HepG2 (cell line): ENCODE results near the gene PLBD2. TPM values are rescaled to one million over a fixed set of nuclear protein-coding genes. Genes with fewer than 3 reads are reported as not detected.
A peak's percentile ranks its signal among the peaks of the same experiment; 100 is the strongest.

ENCODE experiments used
- ATAC-seq: fragments of 200-7000 bp; cut with Tn5 transposase; 3 replicates; pipeline ENCODE4 v1.9.1; 2020; ENCODE audit warnings: mild to moderate bottlenecking, moderate library complexity
- BruUV-seq: library from RNA; stranded (reverse); fragments of 400-500 nt; replicated peaks from 2 replicates; lab custom pipeline; 2021; lab: Mats Ljungman, UMichigan
- CTCF ChIA-PET: fragments of 300-600 bp; formaldehyde crosslinking; extraction: SDS; loops from one replicate; lab custom pipeline; 2021; ENCODE audit warnings: low total read pairs, inconsistent platforms, low intra/inter-chr PET ratio; lab: Yijun Ruan, JAX
- POLR2A ChIA-PET: fragments of 350-600 bp; sonication (Branson Sonifier 250); formaldehyde crosslinking; loops from one replicate; lab custom pipeline; 2020; ENCODE audit warnings: antibody characterized with exemption, inconsistent platforms; lab: Yijun Ruan, JAX
- DNase-seq: peaks from one replicate; pipeline ENCODE4 v3.0.0-alpha.2; 2015; ENCODE audit warnings: low spot score
- FAIRE-seq: peaks from 3 replicates; lab custom pipeline; 2011; peaks lifted over from hg19 to GRCh38; lab: Jason Lieb, UNC
- H2AFZ ChIP-seq: one replicate; pipeline ENCODE4 v1.6.1; 2011; ENCODE audit warnings: low read length, inconsistent platforms
- H3K27ac ChIP-seq: fragments of 300-600 bp; 3 replicates; pipeline ENCODE4 v1.8.0; 2011; ENCODE audit warnings: mixed run types, mild to moderate bottlenecking, mixed read lengths, low read length, inconsistent platforms; ENCODE audit not compliant: insufficient read depth; ENCODE audit errors: extremely low read length
- H3K27me3 ChIP-seq, 2 experiments: fragments of 200-600 bp in 1 of 2; 2 replicates in 1 of 2; 3 replicates in 1 of 2; pipeline versions ENCODE4 v1.6.0 to v1.8.0; 2011; ENCODE audit warnings: low read length in 2 of 2, mild to moderate bottlenecking in 2 of 2, moderate library complexity in 2 of 2, inconsistent platforms in 1 of 2; ENCODE audit not compliant: insufficient read depth in 2 of 2, control insufficient read depth in 1 of 2
- H3K36me3 ChIP-seq, 2 experiments: fragments of 200-600 bp in 1 of 2; replicated peaks in 1 of 2; 2 replicates in 1 of 2; 3 replicates in 1 of 2; pipeline versions ENCODE4 v1.5.1 to v1.8.0; 2011; ENCODE audit warnings: low read length in 2 of 2, inconsistent platforms in 1 of 2; ENCODE audit not compliant: insufficient read depth in 2 of 2, control insufficient read depth in 1 of 2
- H3K4me1 ChIP-seq: 2 replicates; pipeline ENCODE4 v1.5.1; 2012; ENCODE audit warnings: low read length, inconsistent platforms; ENCODE audit not compliant: insufficient read depth
- H3K4me2 ChIP-seq: 2 replicates; pipeline ENCODE4 v1.6.0; 2011; ENCODE audit warnings: low read depth, low read length, inconsistent platforms
- H3K4me3 ChIP-seq, 3 experiments: fragments of 200-600 bp in 1 of 3; sonication (generic), shearing (Covaris generic) in 1 of 3; replicated peaks in 1 of 3; 2 replicates each; pipeline ENCODE4 v1.5.1; 2011 to 2016; ENCODE audit warnings: low read length in 3 of 3, inconsistent platforms in 2 of 3, low read depth in 2 of 3, mild to moderate bottlenecking in 2 of 3, control low read depth in 1 of 3, mixed read lengths in 1 of 3; ENCODE audit not compliant: insufficient read depth in 1 of 3
- H3K79me2 ChIP-seq: one replicate; pipeline ENCODE4 v1.6.1; 2011; ENCODE audit warnings: low read length, inconsistent platforms; ENCODE audit not compliant: insufficient read depth
- H3K9ac ChIP-seq: 2 replicates; pipeline ENCODE4 v1.6.0; 2011; ENCODE audit warnings: mild to moderate bottlenecking, low read depth, low read length, inconsistent platforms; ENCODE audit not compliant: insufficient read depth
- H3K9me3 ChIP-seq: 2 replicates; pipeline ENCODE4 v1.5.1; 2012; ENCODE audit warnings: mild to moderate bottlenecking, low read length
- H4K20me1 ChIP-seq: 2 replicates; pipeline ENCODE4 v1.6.0; 2011; ENCODE audit warnings: inconsistent platforms, mild to moderate bottlenecking, low read length, moderate library complexity; ENCODE audit not compliant: insufficient read depth
- CBX1 ChIP-seq: IDR thresholded peaks from one replicate; pipeline ENCODE4 v1.6.1; 2016; ENCODE audit warnings: antibody characterized with exemption, low read depth
- PHF21A ChIP-seq: sonication (generic); formaldehyde crosslinking; IDR thresholded peaks from 2 replicates; pipeline ENCODE4 v1.5.0; 2020; ENCODE audit warnings: mild to moderate bottlenecking, missing genetic modification reagents
- ZNF263 ChIP-seq: sonication (generic); formaldehyde crosslinking; IDR thresholded peaks from 2 replicates; pipeline ENCODE4 v1.4.0; 2020; ENCODE audit warnings: missing genetic modification reagents
- ZNF629 ChIP-seq: sonication (generic); formaldehyde crosslinking; conservative IDR thresholded peaks from 2 replicates; pipeline ENCODE4 v1.5.0; 2020; ENCODE audit warnings: missing genetic modification reagents
- WGBS: methylation state at CpG from one replicate; pipeline ENCODE4 v1.1.6; 2017; ENCODE audit warnings: low lambda C conversion rate; 5-methylcytosine and 5-hydroxymethylcytosine counted together
- in situ Hi-C: cut with HindIII; loops from 2 replicates; pipeline ENCODE4 v1.10.0; 2017; ENCODE audit warnings: low pct_unique_long_range_greater_than_20kb; ENCODE audit not compliant: extremely low pct_ligation_motif_present
- intact Hi-C: fragments of 100-400 bp; cut with micrococcal nuclease; formaldehyde crosslinking; loops from one replicate; pipeline ENCODE4 v1.10.0; 2022; ENCODE audit not compliant: unreplicated experiment
- polyA plus RNA-seq, 8 experiments: library from polyadenylated mRNA; depleted of rRNA in 3 of 8; stranded (reverse) in 7 of 8; unstranded in 1 of 8; fragments of >200 nt; fragmentation: Illumina TruSeq in 4 of 8; extraction: Trizol in 4 of 8; gene quantifications; 2 replicates each; pipeline versions ENCODE4 v1.2.1 to v1.2.3, GENCODE V29; 2011 to 2016; ENCODE audit warnings: low read depth in 4 of 8, missing spikeins in 1 of 8, mixed read lengths in 1 of 8; ENCODE audit not compliant: insufficient read depth in 1 of 8
- total RNA-seq, 5 experiments: library from RNA; depleted of rRNA; stranded (reverse); fragments of >200 nt; fragmentation: Illumina TruSeq; extraction: Trizol; gene quantifications; 2 replicates each; pipeline ENCODE4 v1.2.3, GENCODE V29; 2016; ENCODE audit warnings: low read depth in 1 of 5
- TF ChIP-seq, protein P1 (sequence below): sonication (generic); formaldehyde crosslinking; IDR thresholded peaks from 2 replicates; pipeline ENCODE4 v1.8.0; 2022; ENCODE audit warnings: mild to moderate bottlenecking, missing genetic modification reagents

PLBD2 gene
- total and polyA plus RNA-seq, 2 of the 13 experiments (the other 11 are each of a cell fraction or from before 2014, with no cell fraction given): 6.7 to 8.5 TPM

DNA sequence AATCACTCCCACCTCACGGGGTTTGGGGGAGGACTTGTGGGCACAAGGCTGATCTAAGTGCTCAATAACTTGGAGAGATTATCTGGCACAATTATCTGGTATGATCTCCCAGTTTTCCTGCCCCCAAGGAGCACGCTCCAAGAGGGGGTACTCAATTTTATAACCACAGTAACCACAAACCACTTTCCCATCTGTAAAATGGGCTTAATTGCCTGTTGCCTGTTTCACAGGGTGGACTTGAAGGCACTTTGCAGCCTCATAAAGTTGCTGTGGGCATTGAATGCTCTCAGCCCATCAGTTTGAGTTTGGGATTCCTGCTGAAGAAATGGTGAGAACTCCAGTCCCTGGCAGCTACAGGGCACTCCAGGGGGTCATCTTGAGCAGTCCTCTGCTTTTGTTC, 27.9 kb upstream of the PLBD2 start:
- no peak for FAIRE-seq
- whole genome bisulfite sequencing: 100% methylated on average over 2 of the region's 2 CpGs
- H3K27ac ChIP-seq: no peak overlapping the region
- H3K27me3 ChIP-seq: no peaks in the 10 kb centered on the region
- H3K4me2 ChIP-seq: no peak overlapping the region
- H3K9ac ChIP-seq: no peak overlapping the region
- intact Hi-C loops: no loop called here
- ATAC-seq: no peak
- in situ Hi-C loops: no loop called here
- H3K9me3 ChIP-seq: no peaks in the 10 kb centered on the region
- no peak overlapping the region for H2AFZ ChIP-seq
- peaks cover 16% of the 10 kb centered on the region for H3K4me1 ChIP-seq
- BruUV-seq: no TSS peak
- CTCF ChIA-PET: no interaction called here
- no peak for DNase-seq
- H3K79me2 ChIP-seq: no peaks in the 10 kb centered on the region
- TF ChIP-seq ZNF629 (peak; percentile 76), ZNF263 (CRISPR knock-in tag) (peak; percentile 24; the same call in 1 of the 2 replicates)
- TF ChIP-seq, protein P1, sequence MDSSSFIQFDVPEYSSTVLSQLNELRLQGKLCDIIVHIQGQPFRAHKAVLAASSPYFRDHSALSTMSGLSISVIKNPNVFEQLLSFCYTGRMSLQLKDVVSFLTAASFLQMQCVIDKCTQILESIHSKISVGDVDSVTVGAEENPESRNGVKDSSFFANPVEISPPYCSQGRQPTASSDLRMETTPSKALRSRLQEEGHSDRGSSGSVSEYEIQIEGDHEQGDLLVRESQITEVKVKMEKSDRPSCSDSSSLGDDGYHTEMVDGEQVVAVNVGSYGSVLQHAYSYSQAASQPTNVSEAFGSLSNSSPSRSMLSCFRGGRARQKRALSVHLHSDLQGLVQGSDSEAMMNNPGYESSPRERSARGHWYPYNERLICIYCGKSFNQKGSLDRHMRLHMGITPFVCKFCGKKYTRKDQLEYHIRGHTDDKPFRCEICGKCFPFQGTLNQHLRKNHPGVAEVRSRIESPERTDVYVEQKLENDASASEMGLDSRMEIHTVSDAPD (CRISPR knock-in tag): no peak
- TF ChIP-seq, all 625 proteins: peak for 2
- Histone ChIP-seq H3K36me3 (no peaks in the 10 kb centered on the region), H3K4me3 (no peak overlapping the region), H4K20me1 (no peaks in the 10 kb centered on the region)
- POLR2A ChIA-PET: no interaction called here

DNA sequence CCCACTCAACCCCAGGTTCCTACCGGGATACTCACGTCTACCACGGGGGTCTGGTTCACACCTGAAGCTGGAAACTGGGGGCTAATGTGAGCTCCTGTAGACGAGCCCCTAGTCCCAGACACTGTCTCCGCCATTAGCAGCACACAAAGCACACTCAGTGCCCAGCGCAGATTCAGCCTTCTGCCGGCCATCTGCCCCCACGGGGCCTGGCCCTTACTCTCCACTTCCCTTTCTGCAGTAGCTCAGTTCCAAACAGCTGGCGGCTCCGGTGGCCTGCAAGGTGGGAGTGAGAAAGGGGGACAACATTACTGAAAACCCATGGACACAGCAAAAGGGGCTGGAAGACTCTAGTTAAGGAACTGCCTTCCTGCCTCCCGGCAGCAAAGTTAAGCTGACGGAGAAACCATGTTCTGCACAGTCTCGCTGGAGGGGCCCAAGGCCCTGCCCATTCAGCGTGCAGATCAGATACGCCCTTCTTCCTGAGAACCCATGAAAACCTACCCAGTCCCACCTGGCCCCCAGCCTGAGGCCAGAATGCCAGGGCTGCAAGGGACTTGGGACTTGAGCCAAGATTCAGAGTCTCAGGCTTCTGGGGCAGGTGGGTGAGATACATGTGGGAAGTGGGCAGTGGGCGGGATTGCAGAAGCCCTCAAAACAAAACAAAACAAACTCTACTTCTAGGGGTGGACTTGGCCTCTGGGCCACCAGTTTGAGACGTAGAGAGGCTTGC, 25.5 kb upstream of the PLBD2 start:
- WGBS: 91% methylated on average over 14 of the region's 17 CpGs
- Histone ChIP-seq H3K9ac (no peak overlapping the region), H3K4me1 (peaks cover 22% of the 10 kb centered on the region), H4K20me1 (no peaks in the 10 kb centered on the region), H3K27ac (no peak overlapping the region), H3K79me2 (no peaks in the 10 kb centered on the region), H2AFZ (no peak overlapping the region), H3K4me3 (no peak overlapping the region), H3K27me3 (0 out of 5 replicates have a peak, but pooled peaks cover 0 to 1% of the 10 kb centered on the region in 2 experiments), H3K9me3 (no peaks in the 10 kb centered on the region), H3K4me2 (no peak overlapping the region)
- no TSS peak for BruUV-seq
- intact Hi-C loops: no loop called here
- CTCF ChIA-PET: no interaction called here
- no peak for ATAC-seq
- TF ChIP-seq CBX1 (no peak), PHF21A (no peak)
- TF ChIP-seq, all 625 proteins: peak for 0
- FAIRE-seq (no peak), DNase-seq (no peak)
- in situ Hi-C loops: no loop called here
- no peaks in the 10 kb centered on the region for H3K36me3 ChIP-seq
- POLR2A ChIA-PET: no interaction called here
